Measurements from ENCODE around the gene LEKR1.

DNA sequence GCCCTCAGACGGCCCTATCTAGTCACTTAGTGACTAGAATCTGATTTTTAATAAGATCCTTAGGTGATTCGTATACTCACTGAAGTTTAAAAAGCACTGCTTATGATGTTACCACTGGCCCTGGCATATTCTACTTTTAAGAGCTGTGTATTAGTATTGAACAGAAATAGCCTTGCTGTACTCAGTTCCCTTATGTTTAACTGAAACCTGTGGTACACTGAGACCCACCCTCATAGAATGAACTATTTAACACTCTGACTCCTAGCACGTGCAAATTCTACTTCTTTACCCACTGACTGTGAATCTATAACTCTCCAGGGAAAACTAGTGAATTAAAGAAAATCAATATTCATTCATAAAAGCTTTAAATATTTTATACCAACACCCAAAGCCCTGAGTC is 224.9 kb downstream of the LEKR1 start:
- TF ChIP-seq, protein P1, sequence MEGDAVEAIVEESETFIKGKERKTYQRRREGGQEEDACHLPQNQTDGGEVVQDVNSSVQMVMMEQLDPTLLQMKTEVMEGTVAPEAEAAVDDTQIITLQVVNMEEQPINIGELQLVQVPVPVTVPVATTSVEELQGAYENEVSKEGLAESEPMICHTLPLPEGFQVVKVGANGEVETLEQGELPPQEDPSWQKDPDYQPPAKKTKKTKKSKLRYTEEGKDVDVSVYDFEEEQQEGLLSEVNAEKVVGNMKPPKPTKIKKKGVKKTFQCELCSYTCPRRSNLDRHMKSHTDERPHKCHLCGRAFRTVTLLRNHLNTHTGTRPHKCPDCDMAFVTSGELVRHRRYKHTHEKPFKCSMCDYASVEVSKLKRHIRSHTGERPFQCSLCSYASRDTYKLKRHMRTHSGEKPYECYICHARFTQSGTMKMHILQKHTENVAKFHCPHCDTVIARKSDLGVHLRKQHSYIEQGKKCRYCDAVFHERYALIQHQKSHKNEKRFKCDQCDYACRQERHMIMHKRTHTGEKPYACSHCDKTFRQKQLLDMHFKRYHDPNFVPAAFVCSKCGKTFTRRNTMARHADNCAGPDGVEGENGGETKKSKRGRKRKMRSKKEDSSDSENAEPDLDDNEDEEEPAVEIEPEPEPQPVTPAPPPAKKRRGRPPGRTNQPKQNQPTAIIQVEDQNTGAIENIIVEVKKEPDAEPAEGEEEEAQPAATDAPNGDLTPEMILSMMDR (conservative IDR thresholded peaks at IDR 0.05; ENCODE audit: low read length): no peak
- TF ChIP-seq EZH2phosphoT487 (IDR thresholded peaks at IDR 0.05; ENCODE audit: borderline replicate concordance, low read depth, low read length): no peak

Measured in OCI-LY7 (cell line).